ENCODE measurements around the gene LRRC32.

- TF ChIP-seq POLR2A (IDR thresholded peaks at IDR 0.05; ENCODE audit: low read depth, low read length) (no peak), POLR2AphosphoS5 (IDR thresholded peaks at IDR 0.05; ENCODE audit: low read depth, low read length) (no peak), TAF1 (IDR thresholded peaks at IDR 0.05; ENCODE audit: borderline replicate concordance, low read depth, low read length) (no peak)
These were observed 11.6 kb downstream of the LRRC32 start for GRCh38 chr11:76658651-76659650.
